GM23248 (cell line): Measurements from ENCODE around the gene CYP27B1. TPM values are rescaled to one million over a fixed set of nuclear protein-coding genes. Genes with fewer than 3 reads are reported as not detected.

Source experiments
- DNase-seq: peaks from one replicate; pipeline ENCODE4 v3.0.0-alpha.2; 2015
- H2AFZ ChIP-seq: fragments of 200-600 bp; sonication (generic); 2 replicates; pipeline ENCODE4 v1.6.1; 2016; ENCODE audit warnings: antibody characterized with exemption
- H3F3A ChIP-seq: fragments of 200-600 bp; sonication (generic); 2 replicates; pipeline ENCODE4 v1.6.1; 2016; ENCODE audit warnings: mild to moderate bottlenecking, antibody characterized with exemption, mixed run types; ENCODE audit not compliant: insufficient read depth
- H3K27ac ChIP-seq: fragments of 200-600 bp; sonication (generic); 2 replicates; pipeline ENCODE4 v1.5.1; 2016; ENCODE audit warnings: mild to moderate bottlenecking
- H3K27me3 ChIP-seq: fragments of 200-600 bp; sonication (generic); replicated peaks from 2 replicates; pipeline ENCODE4 v1.6.1; 2016; ENCODE audit warnings: mild to moderate bottlenecking; ENCODE audit not compliant: insufficient read depth
- H3K36me3 ChIP-seq: fragments of 200-600 bp; sonication (generic); 2 replicates; pipeline ENCODE4 v1.6.1; 2016; ENCODE audit warnings: low read depth, mild to moderate bottlenecking
- H3K4me1 ChIP-seq: fragments of 200-600 bp; sonication (generic); 2 replicates; pipeline ENCODE4 v1.6.1; 2016; ENCODE audit warnings: mild to moderate bottlenecking; ENCODE audit not compliant: insufficient read depth
- H3K4me2 ChIP-seq: fragments of 200-600 bp; sonication (generic); one replicate; pipeline ENCODE4 v1.6.1; 2016; ENCODE audit warnings: mild to moderate bottlenecking; ENCODE audit not compliant: unreplicated experiment
- H3K4me3 ChIP-seq: fragments of 200-600 bp; sonication (generic); 2 replicates; pipeline ENCODE4 v1.5.1; 2016; ENCODE audit warnings: mild to moderate bottlenecking
- H3K79me2 ChIP-seq: fragments of 200-600 bp; sonication (generic); 2 replicates; pipeline ENCODE4 v1.6.1; 2016; ENCODE audit warnings: mild to moderate bottlenecking; ENCODE audit not compliant: insufficient read depth
- H3K9ac ChIP-seq: fragments of 200-600 bp; sonication (generic); 2 replicates; pipeline ENCODE4 v1.6.1; 2016; ENCODE audit warnings: mild to moderate bottlenecking
- H3K9me2 ChIP-seq: fragments of 200-600 bp; sonication (generic); 2 replicates; pipeline ENCODE4 v1.6.1; 2016; ENCODE audit warnings: mixed run types, mild to moderate bottlenecking, moderate library complexity; ENCODE audit not compliant: insufficient read depth
- H3K9me3 ChIP-seq: fragments of 200-600 bp; sonication (generic); one replicate; pipeline ENCODE4 v1.6.1; 2017; ENCODE audit warnings: low read depth
- H4K20me1 ChIP-seq: fragments of 200-600 bp; sonication (generic); 2 replicates; pipeline ENCODE4 v1.6.0; 2016; ENCODE audit not compliant: insufficient read depth
- EZH2 ChIP-seq: fragments of 200-600 bp; sonication (generic); IDR thresholded peaks from 2 replicates; pipeline ENCODE4 v1.6.1; 2018; ENCODE audit warnings: antibody characterized with exemption, mild to moderate bottlenecking; ENCODE audit not compliant: insufficient read depth, poor library complexity, severe bottlenecking
- EZH2phosphoT487 ChIP-seq: fragments of 200-600 bp; sonication (generic); IDR thresholded peaks from 2 replicates; pipeline ENCODE4 v1.6.1; 2018; ENCODE audit warnings: antibody characterized with exemption, moderate library complexity, mild to moderate bottlenecking, low read depth; ENCODE audit not compliant: insufficient read depth
- WGBS, 2 experiments: methylation state at CpG; one replicate each; pipeline ENCODE4 v1.1.6; 2015 to 2017; ENCODE audit warnings: low lambda C conversion rate in 2 of 2, low coverage in 1 of 2; ENCODE audit errors: missing lambda C conversion rate in 2 of 2; 5-methylcytosine and 5-hydroxymethylcytosine counted together
- in situ Hi-C: fragments of 300-500 bp; cut with MboI; formaldehyde crosslinking; loops from 2 replicates; pipeline ENCODE4 v1.15.0; 2020
- polyA plus RNA-seq: library from polyadenylated mRNA; unstranded; fragments of >200 nt; fragmentation: Nextera tagmentation; extraction: Ambion mirVana; gene quantifications from 2 replicates; pipeline ENCODE4 v1.2.1, GENCODE V29; 2016
- total RNA-seq: library from RNA; depleted of rRNA; stranded (reverse); fragments of >200 nt; shearing (Covaris generic); gene quantifications from 2 replicates; pipeline ENCODE4 v1.2.3, GENCODE V29; 2014; rRNA removed

Gene CYP27B1, protein sequence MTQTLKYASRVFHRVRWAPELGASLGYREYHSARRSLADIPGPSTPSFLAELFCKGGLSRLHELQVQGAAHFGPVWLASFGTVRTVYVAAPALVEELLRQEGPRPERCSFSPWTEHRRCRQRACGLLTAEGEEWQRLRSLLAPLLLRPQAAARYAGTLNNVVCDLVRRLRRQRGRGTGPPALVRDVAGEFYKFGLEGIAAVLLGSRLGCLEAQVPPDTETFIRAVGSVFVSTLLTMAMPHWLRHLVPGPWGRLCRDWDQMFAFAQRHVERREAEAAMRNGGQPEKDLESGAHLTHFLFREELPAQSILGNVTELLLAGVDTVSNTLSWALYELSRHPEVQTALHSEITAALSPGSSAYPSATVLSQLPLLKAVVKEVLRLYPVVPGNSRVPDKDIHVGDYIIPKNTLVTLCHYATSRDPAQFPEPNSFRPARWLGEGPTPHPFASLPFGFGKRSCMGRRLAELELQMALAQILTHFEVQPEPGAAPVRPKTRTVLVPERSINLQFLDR
- total RNA-seq (0.86 and 1.0 TPM in 2 replicates), polyA plus RNA-seq (0.42 and 0.78 TPM in 2 replicates)

DNA sequence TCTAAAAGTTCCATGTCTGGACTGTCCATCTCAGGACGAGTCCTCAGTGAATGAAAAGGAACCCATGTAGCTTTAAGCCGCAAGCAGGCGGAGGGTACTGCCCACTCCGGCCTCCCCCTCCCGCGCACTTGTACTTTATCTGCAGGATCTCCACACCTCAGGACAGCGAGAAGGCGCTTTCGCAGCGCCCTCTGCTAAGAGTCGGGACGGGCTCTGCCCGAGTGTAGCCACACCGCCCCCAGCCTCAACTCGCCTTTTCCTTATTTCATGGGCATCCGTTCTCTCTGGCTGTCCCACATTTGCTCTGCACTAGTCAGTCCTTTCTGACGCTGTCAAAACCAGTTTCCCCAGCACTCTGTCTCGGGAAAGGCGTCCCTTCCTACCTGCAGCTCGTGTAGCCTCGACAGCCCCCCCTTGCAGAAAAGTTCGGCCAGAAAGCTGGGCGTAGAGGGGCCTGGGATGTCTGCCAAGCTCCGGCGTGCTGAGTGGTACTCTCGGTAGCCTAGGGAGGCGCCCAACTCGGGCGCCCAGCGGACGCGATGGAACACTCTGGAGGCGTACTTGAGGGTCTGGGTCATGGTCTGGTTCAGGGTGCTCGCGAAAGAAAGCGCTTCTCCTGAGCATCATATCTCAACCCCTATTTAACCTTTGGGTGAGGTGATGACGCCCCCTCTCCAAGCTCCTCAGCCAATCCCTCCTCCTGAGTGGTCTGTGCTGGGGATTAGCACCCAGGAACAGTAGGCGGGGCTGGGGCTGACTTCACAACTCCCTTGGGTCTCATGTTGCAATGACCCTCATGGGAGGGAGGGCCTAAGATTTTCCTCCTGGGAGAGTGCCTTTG, at the start of gene CYP27B1:
Gene CYP27B1 (minus strand): TSS at position 615 of the 841 bp plus-strand sequence. CDS start 37 bp downstream, at position 578.
- Histone ChIP-seq H3F3A (peaks cover 4% of the 10 kb centered on the region; the same call in 1 of the 2 replicates), H3K9me2 (no peaks in the 10 kb centered on the region), H3K4me1 (peaks cover 12% of the 10 kb centered on the region; the same call in 1 of the 2 replicates), H2AFZ (peak within 1 kb of the TSS; percentile 25; the same call in 1 of the 2 replicates), H3K36me3 (no peaks in the 10 kb centered on the region), H3K4me2 (peak within 1 kb of the TSS; percentile 73), H4K20me1 (no peaks in the 10 kb centered on the region), H3K9me3 (no peaks in the 10 kb centered on the region), H3K4me3 (peak within 1 kb of the TSS; percentile 65), H3K9ac (peak within 1 kb of the TSS; percentile 12; the same call in 1 of the 2 replicates), H3K27ac (no peak within 1 kb of the TSS), H3K79me2 (peaks cover 13% of the 10 kb centered on the region), H3K27me3 (peaks cover 15% of the 10 kb centered on the region)
- DNase-seq = peak; percentile 52
- in situ Hi-C loops = no loop called here
- 5 to 6% methylated on average over 38 of the region's 38 CpGs for WGBS, 2 experiments
- TF ChIP-seq EZH2phosphoT487 (no peak), EZH2 (no peak)

DNA sequence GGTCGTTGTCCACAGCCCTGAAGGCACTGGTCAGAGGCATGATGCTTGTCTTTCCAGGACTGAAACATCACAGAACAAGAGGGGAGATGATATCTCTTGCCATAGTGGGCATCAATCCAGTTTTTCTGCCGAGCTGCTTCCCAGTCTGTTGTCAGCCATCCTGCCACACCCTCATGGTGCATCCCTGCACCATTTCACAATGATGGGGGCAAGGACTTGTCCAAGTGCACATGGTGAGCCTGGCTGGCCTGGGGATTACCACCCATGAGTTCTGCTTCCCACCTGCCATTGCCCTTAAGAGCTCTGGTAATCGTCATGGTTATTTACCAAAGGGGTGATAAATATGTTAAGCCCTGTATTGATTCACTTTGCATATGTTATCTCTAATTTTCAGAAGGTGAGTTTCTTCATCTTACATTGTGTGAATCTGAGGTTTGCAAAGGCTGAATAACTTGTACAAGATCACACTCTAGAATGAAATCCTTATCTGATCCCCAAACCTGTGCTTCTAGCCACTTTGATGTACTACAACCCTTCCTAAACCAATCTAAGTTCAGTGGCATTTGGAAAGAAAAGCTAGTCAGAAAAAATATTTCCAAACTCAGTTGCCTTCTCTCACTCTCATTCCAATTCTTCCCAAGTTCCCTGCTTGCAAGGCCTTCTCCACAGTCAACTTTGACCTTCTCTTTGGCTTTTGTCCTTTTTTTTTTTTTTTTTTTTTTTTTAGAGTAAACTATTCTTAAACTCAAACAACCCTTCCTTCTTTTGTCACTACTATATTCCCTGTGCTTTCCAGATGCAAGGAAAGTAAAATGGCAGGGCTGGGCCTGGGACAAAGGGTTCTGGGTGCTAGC, 49.4 kb upstream of the CYP27B1 start:
- WGBS, 2 experiments = 50 to 61% methylated on average over 3 of the region's 3 CpGs

DNA sequence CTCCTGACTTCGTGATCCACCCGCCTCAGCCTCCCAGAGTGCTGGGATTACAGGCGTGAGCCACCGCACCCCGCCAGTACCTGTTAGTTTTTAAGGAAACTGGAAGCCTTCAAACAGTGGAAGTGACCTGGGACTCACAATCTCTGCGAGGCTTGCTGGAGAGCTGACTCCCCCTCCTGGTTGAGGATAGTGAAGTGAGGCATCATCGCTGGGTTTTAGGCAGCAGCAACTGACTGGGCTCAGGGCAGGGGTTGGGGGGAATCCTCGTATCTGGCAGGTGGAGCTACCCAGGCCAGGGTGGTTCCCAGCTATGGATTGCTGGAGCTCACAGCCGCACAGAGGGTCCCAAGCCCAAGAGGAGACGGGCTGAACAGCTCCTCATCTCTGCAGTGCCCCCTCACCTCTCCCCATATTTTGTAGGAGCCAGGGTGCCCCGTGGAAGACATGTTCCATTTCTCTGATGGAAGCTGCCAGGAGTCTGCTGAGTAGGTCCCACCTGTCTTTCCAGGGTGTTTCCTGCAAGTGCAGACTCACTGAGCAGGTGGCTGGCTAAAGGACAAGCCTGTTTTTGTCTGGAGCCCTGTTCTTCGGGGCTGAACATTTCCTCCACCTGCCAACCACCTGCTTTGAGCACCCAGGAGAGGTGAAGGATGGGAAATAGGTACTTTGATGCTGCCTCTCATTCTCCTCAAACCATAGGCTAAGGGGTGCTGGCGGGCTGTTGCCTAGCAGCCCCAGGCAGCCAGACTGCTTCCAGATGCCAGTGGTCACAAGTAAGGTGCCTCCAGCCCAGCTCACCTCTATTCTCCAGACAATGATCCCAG, 48.5 kb upstream of the CYP27B1 start:
- H3F3A ChIP-seq = peaks cover 25% of the 10 kb centered on the region
- 73 to 76% methylated on average over 11 to 13 of the region's 13 CpGs for WGBS, 2 experiments

More for the DNA sequence above, 49.4 kb upstream of the CYP27B1 start:
- H3K9ac ChIP-seq = no peak overlapping the region
- no peak for DNase-seq
- H3K27me3 ChIP-seq = no peaks in the 10 kb centered on the region
- TF ChIP-seq EZH2 (no peak), EZH2phosphoT487 (no peak)
- in situ Hi-C loops = no loop called here
- peaks cover 18% of the 10 kb centered on the region for H3K79me2 ChIP-seq
- no peak overlapping the region for H2AFZ ChIP-seq
- H3F3A ChIP-seq = peaks cover 26% of the 10 kb centered on the region
- H3K4me3 ChIP-seq = no peak overlapping the region
- peaks cover 15% of the 10 kb centered on the region; the same call in 1 of the 2 replicates for H3K36me3 ChIP-seq
- no peaks in the 10 kb centered on the region for H3K9me3 ChIP-seq
- no peak overlapping the region for H3K4me2 ChIP-seq
- no peaks in the 10 kb centered on the region for H4K20me1 ChIP-seq
- H3K27ac ChIP-seq = 0 out of 2 replicates have a peak overlapping the region, but pooled peaks have one; percentile 23
- peaks cover 22% of the 10 kb centered on the region for H3K4me1 ChIP-seq
- H3K9me2 ChIP-seq = no peaks in the 10 kb centered on the region

More for the DNA sequence above, 48.5 kb upstream of the CYP27B1 start:
- Histone ChIP-seq H3K36me3 (peaks cover 8% of the 10 kb centered on the region; the same call in 1 of the 2 replicates), H3K4me2 (no peak overlapping the region), H3K9me3 (no peaks in the 10 kb centered on the region), H3K9ac (no peak overlapping the region), H3K27ac (no peak overlapping the region), H3K4me1 (peaks cover 22% of the 10 kb centered on the region), H4K20me1 (no peaks in the 10 kb centered on the region), H2AFZ (no peak overlapping the region), H3K27me3 (no peaks in the 10 kb centered on the region), H3K4me3 (no peak overlapping the region), H3K9me2 (no peaks in the 10 kb centered on the region), H3K79me2 (peaks cover 9% of the 10 kb centered on the region; the same call in 1 of the 2 replicates)
- TF ChIP-seq EZH2 = no peak
- no peak for TF ChIP-seq EZH2phosphoT487
- no peak for DNase-seq
- in situ Hi-C loops = no loop called here
